SK-N-MC (cell line): ENCODE measurements around the gene LYZL4.

ENCODE experiments used
- EZH2 ChIP-seq: fragments of 200-600 bp; sonication (generic); IDR thresholded peaks from one replicate; pipeline ENCODE4 v1.6.1; 2017; ENCODE audit warnings: antibody characterized with exemption
- FOXP2 ChIP-seq: optimal IDR thresholded peaks from 2 replicates; pipeline ENCODE3; 2011; ENCODE audit warnings: mild to moderate bottlenecking, moderate library complexity; ENCODE audit not compliant: insufficient read depth; ENCODE audit errors: extremely low read length, control extremely low read depth
- POLR2AphosphoS5 ChIP-seq: IDR thresholded peaks from 2 replicates; pipeline ENCODE4 v1.6.1; 2012; ENCODE audit warnings: mild to moderate bottlenecking, low read depth, low read length, borderline replicate concordance

DNA sequence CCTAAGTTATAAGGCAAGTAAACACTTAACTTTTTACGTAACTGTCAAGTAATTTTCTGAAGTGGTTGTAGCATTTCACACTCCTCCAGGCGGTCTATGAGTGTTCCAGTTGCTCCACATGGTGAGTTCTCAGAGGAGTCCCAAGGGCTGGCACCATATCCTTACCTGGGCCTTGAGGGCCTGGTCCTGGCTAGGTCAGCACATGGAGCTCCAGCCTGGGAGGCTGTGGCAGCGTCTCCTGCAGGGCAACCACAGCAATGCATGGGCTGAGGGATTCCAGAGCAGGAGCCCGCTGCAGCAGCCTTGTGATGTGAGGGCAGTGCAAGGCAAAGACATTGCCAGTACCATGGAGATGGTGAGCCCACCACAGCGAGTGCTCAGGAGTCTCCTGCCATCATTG is 32.2 kb upstream of the LYZL4 start:
- TF ChIP-seq EZH2 (no peak), POLR2AphosphoS5 (no peak), FOXP2 (no peak)
